ENCODE results near the gene ZNF777.

DNA sequence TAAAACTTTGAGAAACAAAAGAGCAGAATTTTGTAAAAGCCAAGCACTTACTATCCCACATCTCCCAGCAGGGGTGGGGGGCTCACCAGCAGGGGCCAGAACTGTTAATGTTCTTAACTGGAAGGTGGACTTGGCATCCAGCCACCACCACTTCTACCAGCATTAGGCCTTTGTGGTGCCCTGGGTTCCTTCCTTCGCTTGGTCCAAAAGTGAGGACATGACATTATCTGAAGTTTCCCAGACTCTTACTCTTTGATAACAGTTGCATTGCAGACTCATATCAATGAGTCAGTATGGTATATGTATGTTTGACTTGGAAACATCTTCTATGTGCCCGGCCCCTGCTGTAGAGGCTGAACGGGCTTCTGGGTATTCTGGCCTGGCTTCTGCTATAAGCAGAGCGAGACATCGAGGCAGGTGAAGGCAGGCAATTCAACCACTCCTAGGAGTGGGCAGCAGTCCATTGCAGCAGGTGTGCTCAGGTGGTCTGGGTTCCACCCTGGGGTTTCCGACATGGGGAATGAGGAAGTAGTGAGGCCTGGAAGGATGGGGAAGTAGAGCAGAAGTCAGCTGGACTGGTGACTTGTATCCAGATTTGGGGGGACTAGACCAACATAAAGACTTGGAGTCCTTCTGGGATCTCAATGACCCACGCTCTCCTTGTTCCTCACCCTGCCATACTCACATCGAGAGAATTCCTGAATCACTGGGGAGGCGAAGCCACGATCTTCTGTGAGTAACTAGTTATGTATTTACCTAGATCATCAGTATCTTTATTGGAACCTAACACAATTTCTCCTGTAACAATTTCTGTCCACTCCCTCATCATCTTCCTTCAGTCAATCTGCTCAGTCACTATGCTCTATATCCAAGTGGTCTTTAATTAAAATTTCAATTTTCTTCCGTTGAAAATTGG, 4.1 kb downstream of the ZNF777 start:
- TF ChIP-seq EP300 (IDR thresholded peaks at IDR 0.05; ENCODE audit: borderline replicate concordance): no peak
- TF ChIP-seq, protein P1, sequence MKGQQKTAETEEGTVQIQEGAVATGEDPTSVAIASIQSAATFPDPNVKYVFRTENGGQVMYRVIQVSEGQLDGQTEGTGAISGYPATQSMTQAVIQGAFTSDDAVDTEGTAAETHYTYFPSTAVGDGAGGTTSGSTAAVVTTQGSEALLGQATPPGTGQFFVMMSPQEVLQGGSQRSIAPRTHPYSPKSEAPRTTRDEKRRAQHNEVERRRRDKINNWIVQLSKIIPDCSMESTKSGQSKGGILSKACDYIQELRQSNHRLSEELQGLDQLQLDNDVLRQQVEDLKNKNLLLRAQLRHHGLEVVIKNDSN (IDR thresholded peaks at IDR 0.05): no peak
- TF ChIP-seq TAF1 (IDR thresholded peaks at IDR 0.05; ENCODE audit: low read depth): no peak
